ENCODE data around the gene DDX24.

The DDX24 gene, protein sequence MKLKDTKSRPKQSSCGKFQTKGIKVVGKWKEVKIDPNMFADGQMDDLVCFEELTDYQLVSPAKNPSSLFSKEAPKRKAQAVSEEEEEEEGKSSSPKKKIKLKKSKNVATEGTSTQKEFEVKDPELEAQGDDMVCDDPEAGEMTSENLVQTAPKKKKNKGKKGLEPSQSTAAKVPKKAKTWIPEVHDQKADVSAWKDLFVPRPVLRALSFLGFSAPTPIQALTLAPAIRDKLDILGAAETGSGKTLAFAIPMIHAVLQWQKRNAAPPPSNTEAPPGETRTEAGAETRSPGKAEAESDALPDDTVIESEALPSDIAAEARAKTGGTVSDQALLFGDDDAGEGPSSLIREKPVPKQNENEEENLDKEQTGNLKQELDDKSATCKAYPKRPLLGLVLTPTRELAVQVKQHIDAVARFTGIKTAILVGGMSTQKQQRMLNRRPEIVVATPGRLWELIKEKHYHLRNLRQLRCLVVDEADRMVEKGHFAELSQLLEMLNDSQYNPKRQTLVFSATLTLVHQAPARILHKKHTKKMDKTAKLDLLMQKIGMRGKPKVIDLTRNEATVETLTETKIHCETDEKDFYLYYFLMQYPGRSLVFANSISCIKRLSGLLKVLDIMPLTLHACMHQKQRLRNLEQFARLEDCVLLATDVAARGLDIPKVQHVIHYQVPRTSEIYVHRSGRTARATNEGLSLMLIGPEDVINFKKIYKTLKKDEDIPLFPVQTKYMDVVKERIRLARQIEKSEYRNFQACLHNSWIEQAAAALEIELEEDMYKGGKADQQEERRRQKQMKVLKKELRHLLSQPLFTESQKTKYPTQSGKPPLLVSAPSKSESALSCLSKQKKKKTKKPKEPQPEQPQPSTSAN

DNA sequence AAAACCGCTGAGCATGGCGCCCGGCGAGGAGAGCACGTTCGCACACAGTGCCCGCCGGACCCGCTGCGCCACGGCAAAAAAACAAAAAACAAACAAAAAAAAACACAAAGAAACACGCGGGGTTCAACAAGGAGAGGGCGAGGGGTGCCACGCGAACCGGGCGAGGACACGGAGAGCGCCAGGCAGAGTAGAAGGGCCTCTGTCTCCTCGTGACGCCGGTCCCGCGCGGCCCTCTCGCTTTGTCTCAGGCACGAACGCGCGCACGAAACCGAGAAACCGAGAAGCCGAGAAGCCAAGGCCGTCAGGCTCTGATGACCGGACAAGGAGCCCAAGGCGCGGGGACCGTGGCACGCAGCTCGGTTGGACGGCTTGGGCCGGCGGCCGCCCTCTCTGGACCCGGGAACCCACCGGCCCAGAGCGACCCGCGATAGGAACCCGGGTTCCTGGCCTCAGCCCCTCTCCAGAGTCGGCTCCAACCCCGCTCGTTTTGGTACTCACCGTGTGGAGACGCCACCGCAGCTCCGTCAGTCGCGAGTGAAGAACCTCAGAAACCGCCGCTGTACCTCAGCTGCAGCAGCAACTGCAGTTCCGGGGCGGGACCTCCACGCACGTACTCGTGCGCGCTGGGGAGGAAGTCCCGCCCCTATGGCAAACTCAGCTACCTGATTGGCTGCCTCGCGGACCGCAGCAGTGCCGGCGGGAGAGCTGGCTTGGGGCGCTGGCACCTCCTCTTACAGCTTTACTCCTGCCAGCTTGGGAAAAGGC lies at the start of gene DDX24, which contains the start of gene IFI27L1:
DDX24 (minus strand) TSS at position 582 of the 765 bp plus-strand sequence. CDS start 1,460 bp downstream, outside the sequence.
IFI27L1 (plus strand) TSS at position 690 of the 765 bp plus-strand sequence. CDS start 15,628 bp downstream, outside the sequence.
- DNase-seq, result peak; percentile 20 to 96 (median 90)

DNA sequence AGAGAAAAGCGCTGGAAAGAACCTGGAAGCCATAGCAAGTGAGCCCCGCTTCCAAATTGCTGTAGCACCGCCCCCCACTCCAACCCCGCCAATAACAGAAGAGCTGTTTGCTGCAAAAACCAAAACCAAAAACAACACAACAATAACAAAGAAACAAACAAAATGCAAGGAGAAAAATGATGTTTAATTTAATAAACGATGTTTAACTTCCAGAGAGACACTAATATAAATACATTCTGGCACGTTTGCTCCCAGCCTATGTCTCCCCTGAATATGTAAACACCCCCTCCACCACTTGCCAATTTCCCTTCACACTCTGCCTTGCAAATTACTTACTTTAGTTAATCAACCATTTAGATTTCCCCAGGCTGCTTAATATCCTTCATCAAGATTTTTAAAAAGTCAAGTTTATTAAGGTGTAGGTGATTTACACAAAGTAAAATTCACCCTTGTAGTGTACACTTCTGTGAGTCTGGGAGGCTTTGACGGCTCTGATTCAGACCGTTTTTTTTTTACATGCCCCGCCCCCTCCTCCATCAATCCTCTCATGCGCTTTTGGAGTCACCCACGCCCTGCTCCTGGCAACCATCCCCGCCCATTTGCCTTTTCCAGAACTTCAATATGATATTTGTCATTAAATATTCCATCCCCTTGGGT lies 48.9 kb upstream of the DDX24 start:
- peak in 13 of 51 donors; percentile 11 to 62 (median 23) for DNase-seq

DNA sequence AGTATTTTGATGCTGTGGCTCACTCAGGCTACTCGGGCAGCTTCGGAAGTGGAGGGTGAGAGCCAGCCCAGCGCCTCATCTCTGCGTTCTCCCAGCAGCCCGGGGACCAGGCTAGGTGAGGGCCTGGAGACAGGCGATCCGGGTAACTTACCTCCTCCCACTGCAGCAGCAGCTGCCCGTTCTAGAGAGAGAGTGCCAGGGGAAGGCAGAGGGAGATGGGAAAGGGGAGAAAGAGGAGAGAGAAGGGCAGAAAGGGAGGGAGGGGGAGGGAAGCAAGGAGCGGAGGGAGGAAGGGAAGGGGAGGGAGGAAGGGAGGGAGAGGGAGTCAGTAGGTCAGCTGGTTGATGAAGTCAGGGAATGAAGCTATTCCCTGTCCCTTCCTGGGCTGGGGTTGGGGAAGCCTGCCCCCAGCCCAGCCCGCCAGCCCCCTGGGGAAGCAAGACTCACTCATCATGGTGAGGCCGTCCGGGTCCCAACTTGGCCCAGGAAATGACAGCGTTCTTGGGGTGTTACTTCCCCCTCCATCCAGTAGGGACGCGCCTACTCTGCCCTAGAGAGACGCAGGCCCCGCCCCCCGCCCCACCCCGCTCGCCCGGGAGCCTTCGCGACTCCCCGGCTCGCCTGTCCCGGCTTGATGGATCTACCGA lies 48.2 kb upstream of the DDX24 start, which contains the start of gene IFI27L2:
IFI27L2 (minus strand) TSS at position 494 of the 647 bp plus-strand sequence; CDS start at position 454, 40 bp downstream.
- DNase-seq, result peak; percentile 27 to 92 (median 79)

DNA sequence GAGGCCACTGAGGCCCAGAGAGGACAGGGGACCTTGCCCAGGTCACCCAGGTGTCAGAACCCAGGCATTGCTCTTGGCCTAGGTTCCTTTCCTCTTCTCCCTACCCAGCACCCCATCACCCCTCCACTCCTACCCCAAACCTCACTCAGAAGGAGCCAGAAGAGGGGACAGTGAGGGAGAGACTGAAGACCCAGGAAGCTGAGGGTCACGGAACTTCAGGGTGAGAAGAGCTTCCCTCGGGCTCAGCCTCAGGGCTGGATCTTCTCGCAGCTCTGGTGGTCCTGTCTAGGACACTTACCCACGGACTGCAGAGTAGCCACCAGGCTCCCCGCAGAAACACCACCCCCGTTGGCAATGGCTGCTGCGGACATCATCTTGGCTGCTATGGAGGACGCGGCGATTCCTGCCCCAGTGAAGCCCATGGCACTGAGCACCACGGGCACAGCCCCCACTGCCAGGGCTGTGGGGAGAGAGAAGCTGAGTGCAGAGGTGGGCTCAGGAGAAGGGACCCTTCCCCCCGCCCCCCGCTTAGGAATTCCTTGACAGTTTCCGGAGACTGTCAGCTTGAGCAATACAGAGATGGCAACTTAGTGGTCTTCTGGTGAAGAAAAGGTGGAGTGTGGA lies 47.3 kb upstream of the DDX24 start:
- no peak for DNase-seq

DNA sequence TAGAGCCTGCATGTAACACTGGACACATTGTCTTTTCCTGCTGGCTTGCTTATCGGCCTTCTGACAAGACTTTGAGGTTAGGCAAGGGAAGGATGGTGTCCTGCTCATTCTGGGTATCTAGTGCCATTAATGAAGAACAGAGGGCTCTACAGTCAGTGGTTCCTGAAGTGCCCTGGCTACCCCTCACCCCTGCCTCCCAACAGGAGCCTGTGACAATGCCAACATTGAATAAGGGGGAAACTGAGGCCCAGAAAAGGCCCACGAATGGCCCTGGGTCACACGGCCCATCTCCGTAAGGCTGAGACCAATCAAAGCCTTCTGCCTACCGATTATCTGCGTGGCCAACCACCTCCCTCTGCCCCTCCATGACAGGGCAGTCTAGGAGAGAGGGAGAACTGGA lies 46.3 kb upstream of the DDX24 start:
- DNase-seq, result no peak

DNA sequence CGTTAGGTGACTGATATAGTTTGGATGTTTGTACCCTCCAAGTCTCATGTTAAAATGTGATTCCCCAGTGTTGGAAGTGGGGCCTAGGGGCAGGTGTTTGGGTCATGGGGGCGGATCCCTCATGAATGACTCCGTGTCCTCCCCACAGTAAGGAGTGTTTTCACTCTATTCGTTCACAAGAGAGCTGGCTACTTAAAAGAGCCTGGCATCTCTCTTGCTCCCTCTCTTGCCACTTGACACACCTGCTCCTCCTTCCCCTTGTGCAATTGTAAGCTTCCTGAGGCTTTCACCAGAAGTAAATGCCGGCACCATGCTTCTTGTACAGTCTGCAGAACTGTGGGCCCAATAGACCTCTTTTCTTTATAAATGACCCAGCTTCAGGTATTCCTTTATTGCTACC lies 45.8 kb upstream of the DDX24 start:
- DNase-seq, result no peak

DNA sequence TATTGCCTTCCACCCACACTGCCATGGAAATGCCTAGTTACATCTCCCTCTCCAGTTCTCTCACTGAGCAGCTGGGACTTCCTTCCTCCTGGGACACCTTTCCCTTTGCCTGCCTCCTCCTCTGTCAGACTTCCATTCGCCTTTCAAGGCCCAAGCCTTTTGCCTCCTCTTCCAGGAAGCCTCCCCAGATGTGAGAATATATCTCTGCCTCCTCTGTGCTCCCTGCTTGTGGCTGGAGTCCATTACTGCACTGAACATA lies 45.3 kb upstream of the DDX24 start:
- no peak for DNase-seq

DNA sequence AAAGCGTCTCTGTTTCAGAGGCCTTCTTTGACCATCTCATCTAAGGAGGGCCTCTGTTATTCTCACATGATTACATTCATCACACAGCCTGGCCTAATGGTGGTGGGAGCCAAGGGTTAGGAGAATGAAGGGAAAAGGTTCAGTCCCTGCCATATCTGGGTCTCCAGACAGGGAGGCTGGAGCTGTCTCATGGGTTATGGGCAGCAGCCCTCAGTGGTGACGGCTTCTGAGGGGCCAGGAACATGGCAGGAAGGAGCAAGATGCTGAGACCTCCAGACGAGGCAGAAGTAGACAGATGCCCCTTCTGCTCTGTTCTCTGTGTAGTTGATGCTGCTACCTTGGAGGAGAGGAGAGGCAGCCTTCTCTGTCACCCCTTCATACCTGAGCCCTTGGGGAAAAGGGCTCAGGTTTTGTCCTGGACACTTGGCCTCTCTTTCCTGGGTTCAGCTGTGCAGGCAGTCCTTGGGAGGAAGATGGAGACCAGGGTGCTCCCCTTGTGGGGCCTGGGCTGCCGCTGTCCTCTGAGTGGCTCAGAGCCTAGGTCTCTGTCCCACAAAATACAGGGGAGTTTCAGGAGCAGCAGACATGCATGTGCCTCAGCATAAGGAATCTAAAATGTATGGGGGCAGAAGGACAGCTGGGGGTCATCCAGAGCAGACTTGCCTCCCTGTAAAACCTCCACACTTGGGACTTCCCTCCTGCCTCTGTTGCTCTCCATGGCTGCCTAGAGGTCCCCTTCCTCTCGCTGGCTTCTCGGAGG lies 44.8 kb upstream of the DDX24 start:
- no peak for DNase-seq

DNA sequence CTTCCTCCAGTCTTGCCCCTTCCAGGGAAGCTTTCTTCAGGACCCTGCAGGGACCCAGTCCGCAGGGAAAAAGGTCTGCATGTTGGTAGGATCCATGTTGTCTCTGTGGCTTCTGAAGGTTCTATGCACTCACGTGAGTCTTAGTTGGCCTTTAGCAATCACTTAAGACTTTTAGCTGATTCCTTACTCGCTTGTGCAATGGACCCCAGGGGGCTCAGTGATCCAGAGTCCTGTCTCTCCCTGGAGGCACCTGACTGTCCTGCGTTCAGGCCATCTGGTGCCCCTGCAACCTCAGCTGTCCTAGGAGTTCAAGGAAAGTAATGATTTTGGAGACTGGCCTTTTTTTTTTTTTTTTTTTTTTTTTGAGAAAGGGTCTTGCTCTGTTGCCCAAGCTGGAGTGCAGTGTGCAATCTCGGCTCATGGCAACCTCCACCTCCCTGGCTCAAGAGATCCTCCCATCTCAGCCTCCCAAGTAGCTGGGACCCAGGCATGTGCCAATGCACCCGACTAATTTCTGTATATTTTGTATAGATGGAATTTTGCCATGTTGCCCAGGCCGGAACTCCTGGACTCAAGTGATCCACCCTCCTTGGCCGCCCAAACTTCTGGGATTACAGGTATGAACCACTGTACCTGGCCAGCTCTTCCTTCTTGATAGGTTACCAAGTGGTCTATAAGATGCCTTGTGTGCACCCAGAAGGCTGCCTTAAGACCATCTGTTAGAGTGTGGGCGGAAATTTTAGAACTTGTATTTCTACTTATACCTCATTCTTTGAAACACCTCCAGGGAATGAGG lies 43.8 kb upstream of the DDX24 start:
- no peak for DNase-seq

DNA sequence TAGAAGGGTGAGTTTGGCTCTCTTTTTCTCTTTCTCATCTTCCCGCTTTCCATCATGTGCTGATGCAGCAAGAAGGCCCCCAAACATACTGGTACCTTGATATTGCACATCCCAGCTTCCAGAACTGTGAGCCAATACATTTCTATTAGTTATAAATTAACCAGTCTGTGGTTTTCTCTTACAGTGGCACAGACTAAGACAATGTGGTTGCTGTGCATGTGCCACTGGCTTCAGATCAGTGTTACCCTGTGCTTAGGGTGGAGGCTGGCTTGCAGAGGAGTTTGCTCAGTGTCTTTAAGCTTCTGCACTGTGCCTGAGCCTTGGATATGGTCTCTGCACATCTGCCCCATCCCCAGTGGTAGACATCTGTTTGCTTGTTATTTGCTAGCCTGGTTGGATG lies 42.9 kb upstream of the DDX24 start:
- no peak for DNase-seq

DNA sequence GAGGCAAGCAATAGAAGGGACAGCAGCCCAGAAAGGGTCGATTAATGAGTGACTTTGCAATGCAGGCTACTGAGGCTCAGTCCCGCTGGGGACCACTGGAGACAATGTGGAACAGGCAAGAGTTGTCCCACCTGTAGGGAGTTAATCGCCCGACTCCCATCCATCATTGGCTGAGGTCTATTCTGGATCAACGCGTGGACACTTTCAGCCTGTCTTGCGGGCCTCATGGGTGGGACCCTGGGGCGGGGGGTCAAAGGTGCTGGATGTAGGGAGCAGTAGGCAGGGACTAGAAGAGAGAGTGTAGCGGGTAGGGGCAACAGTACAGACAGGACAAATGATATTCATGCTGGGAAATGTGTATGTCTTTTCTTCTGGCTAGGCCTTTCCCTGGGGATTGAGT lies 42.3 kb upstream of the DDX24 start:
- no peak for DNase-seq

DNA sequence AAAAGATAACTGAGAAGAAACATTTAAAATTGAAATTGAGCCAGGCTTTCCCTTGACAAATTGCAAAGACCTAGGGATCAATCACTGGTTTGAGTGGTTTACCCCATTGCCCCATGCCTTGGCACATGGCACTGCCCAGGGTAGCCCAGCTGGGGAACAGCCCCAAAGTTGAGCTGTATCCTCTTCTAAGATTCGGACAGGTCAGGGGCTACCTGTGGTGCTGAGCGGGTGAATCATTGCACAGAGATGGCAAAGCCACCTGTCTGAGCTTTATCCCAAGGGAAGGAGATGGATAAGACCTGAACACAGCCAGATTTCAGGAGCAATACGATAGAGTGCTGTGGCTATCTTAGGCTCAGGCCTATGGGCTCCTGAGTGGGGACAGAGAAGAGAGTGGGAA lies 41.4 kb upstream of the DDX24 start:
- DNase-seq, result no peak

DNA sequence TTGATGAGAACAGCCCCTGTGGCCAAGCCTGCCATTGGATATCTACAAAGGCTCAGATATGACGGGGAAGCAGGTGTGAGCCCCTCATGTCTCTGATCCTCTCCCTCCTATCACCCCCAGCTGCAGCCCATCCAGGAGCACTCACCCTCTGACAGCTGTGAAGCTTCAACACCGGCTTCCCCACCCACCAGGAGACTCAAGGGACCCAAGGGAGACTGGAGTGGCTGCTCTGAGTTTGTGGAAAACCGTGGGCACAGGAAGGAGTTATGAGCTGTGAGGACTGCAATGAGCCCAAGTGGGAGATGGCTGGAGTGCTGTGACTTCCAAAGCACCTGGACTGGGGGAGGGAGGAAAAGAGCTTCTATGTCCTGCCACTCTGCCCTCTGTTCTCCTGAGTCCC lies 40.5 kb upstream of the DDX24 start:
- no peak for DNase-seq

DNA sequence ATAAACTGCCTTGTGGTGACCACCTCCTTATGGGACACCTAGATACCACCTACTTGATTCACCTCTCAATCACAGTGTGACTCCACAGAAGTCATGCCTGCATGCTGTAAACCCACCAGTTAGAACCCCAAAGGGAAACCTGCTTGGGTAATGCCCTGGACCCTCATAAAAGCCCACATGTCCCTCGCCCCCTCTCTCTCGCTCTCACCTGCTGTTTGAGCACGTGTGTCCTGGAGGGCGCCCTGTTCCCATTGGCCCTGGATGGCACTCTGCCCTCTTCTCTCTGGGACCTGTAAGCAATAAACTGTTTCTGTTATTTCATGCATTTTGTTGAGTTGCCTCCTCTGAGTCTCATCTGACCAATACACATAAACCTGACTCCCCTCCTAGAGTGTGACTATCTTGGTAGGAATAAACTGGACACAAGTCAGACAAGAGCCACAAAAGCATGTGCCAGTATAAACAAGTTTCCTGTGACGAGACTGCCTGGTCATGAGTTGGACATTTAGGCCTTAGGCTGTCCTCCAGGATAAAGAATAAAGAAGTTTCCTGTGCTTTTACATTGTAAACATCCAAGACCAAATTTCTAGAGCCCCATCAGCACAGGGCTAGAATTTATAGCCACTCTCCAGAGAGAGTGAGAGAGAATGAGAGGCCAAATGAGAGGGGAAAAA lies 39.8 kb upstream of the DDX24 start:
- DNase-seq, result no peak

DNA sequence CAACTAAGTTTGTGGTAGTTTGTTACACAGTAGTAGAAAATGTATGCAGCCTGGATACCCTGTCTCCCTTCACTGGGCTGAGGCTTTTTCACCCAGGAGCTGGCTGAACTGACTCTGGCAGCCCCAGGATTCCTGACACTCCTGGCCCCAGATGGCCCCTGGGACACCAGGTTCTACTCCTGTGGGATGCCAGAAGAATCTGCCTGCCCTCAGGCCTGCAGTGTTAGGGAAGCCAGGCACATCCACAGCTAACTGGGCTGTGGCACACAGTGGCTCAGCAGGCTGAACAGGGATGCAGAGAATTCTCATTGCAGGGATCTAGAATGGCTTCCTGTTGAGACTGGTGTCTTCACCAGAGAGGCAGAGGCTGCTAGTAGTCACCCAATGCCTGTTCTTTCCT lies 38.1 kb upstream of the DDX24 start:
- no peak for DNase-seq

DNA sequence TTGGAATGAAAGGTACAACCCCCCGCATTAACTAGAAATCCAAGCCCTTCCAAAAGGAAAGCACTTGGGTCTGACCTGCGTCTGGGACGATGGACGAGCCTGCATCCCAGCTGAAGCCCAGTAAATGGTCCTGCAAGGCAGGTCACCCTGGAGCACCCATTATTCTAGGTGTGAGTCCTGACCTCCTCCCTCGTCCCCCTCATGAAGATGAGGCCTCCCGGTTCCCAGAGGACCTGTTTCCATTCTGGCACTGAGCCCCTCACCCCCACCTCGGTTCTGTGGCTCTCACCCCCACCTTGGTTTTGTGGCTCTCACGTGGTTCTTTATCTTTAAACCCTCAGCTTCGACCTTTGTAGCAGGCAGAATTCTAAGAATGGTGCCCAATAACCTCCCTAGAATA lies 36.9 kb upstream of the DDX24 start:
- DNase-seq, result no peak

DNA sequence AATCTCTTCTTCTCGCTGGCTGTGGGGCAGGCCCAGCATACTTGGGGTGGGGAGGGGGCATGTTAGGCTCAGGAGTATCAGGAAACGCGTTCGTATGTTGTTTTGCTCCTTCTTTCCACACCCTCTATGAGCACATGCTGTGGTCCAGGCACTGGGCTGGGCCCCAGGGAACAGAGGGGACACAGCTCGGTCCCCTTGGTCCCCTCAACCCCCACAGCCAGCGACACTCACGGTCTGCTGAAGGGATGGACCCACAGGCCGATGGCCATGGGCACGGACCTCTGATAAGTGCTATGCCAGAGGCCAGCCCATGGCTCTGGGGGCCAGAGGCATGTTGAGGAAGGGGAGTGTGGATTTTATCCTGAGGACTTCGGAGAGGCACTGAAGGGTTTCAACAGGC lies 35.7 kb upstream of the DDX24 start:
- DNase-seq, result no peak

DNA sequence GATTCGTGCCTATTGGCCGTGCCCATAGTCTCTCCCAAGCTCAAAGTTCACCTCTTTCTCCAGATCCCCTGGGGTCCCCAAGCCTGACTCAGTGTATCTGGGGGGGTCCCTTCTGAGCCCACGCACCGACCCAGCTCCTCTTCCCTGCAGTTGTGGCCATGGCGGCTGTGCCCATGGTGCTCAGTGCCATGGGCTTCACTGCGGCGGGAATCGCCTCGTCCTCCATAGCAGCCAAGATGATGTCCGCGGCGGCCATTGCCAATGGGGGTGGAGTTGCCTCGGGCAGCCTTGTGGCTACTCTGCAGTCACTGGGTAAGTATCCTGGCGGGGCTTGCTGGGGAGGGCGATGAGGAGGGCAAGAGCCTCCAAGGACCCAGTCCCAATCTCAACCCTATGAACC lies 34.6 kb upstream of the DDX24 start:
- DNase-seq, result no peak

Data from hypothalamus (tissue), 51 donors.